Activated CD8-positive, alpha-beta T cell treated with anti-CD3 and anti-CD28 coated beads, Interleukin-2, amount 10 ng/mL, durations not matched to agents 7 days and 5 days (primary cell): Measurements from ENCODE around the gene RYR2. TPM values are rescaled to one million over a fixed set of nuclear protein-coding genes. Genes with fewer than 3 reads are reported as not detected.

ENCODE experiments used
- ATAC-seq: fragments of 150-1000 bp; cut with Tn5 transposase; one replicate; pipeline ENCODE4 v1.10.0; 2021; ENCODE audit warnings: moderate library complexity
- CTCF ChIA-PET: fragments of 350-600 bp; sonication (Branson Sonifier 250); formaldehyde crosslinking; loops from one replicate; lab custom pipeline; 2021; ENCODE audit warnings: antibody characterized with exemption; lab: Charles Lee
- POLR2A ChIA-PET: fragments of 350-600 bp; sonication (Branson Sonifier 250); formaldehyde crosslinking; loops from one replicate; lab custom pipeline; 2021; ENCODE audit warnings: antibody characterized with exemption; lab: Charles Lee
- DNase-seq: peaks from one replicate; pipeline ENCODE4 v3.0.0-alpha.2; 2020
- H3K27ac Mint-ChIP-seq: one replicate; pipeline ENCODE4 v1.8.0; 2021; ENCODE audit warnings: mild to moderate bottlenecking, mixed read lengths
- H3K27me3 Mint-ChIP-seq: one replicate; pipeline ENCODE4 v1.8.0; 2021; ENCODE audit warnings: low read depth, mixed read lengths
- H3K36me3 Mint-ChIP-seq: one replicate; pipeline ENCODE4 v1.8.0; 2021; ENCODE audit warnings: low read depth, mixed read lengths
- H3K4me1 Mint-ChIP-seq: one replicate; pipeline ENCODE4 v1.8.0; 2021; ENCODE audit warnings: low read depth, mixed read lengths
- H3K4me3 Mint-ChIP-seq: one replicate; pipeline ENCODE4 v1.8.0; 2021; ENCODE audit warnings: mild to moderate bottlenecking, mixed read lengths
- H3K9me3 Mint-ChIP-seq: one replicate; pipeline ENCODE4 v1.8.0; 2022; ENCODE audit warnings: mixed read lengths; ENCODE audit not compliant: insufficient read depth
- total RNA-seq, 2 experiments: library from RNA; stranded (reverse); gene quantifications; one replicate each; pipeline ENCODE4 v1.2.3, GENCODE V29; 2021

Gene RYR2
- total RNA-seq, 2 experiments from 2014 or later, result not detected

DNA sequence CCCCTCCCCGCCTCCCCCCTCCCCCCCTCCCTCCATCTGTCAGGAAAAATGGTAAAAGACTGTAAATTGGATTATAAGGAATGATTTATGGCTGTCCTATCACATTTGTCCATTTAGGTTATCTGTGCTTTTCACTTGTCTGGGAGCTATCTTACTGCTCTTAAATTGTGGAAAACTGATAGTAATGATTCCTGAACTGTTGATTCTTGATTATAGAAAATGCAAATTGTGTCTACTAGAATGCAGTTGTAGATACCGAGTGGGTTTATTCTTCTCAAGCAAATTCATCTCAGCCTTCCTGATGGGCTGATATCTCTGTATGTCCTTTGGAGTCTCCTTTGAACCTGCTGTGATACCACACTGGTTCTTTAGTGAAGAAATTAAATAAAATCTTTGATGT, 12.3 kb downstream of the RYR2 start:
- H3K27ac Mint-ChIP-seq, result no peak overlapping the region
- ChIA-PET CTCF (no interaction called here), POLR2A (no interaction called here)
- peaks cover 5% of the 10 kb centered on the region for H3K27me3 Mint-ChIP-seq
- DNase-seq, result no peak
- no peaks in the 10 kb centered on the region for H3K36me3 Mint-ChIP-seq
- H3K4me3 Mint-ChIP-seq, result no peak overlapping the region
- H3K4me1 Mint-ChIP-seq, result no peaks in the 10 kb centered on the region
- ATAC-seq, result no peak
- no peaks in the 10 kb centered on the region for H3K9me3 Mint-ChIP-seq

DNA sequence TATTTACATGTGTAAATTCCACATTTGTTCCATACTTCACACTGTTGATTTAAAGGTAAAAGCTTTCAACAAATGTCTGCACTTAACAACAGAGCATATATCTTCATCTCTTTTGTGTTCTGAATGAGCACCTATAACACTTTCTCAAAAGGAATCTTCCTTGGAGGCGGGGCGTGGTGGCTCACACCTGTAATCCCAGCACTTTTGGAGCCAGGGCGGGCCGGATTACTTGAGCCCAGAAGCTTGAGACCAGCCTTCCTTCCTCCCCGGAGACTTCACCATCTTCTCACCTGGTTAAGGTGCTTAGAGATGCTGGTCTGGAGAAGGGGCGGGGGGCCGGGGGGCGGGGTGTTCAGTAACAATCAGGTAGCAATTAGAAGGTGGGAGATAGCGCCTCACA, 16.5 kb downstream of the RYR2 start:
- no peak for ATAC-seq
- no peak for DNase-seq
- Mint-ChIP-seq H3K27me3 (no peaks in the 10 kb centered on the region), H3K36me3 (no peaks in the 10 kb centered on the region), H3K4me3 (no peak overlapping the region), H3K27ac (no peak overlapping the region), H3K9me3 (no peaks in the 10 kb centered on the region), H3K4me1 (no peaks in the 10 kb centered on the region)
- POLR2A ChIA-PET, result no interaction called here
- CTCF ChIA-PET, result no interaction called here

GRCh38 chr1:237059244-237059643, 17.3 kb downstream of the RYR2 start:
- ChIA-PET POLR2A (no interaction called here), CTCF (no interaction called here)
- Mint-ChIP-seq H3K36me3 (no peaks in the 10 kb centered on the region), H3K9me3 (no peaks in the 10 kb centered on the region), H3K4me1 (no peaks in the 10 kb centered on the region), H3K27ac (no peak overlapping the region), H3K27me3 (no peaks in the 10 kb centered on the region), H3K4me3 (no peak overlapping the region)
- no peak for DNase-seq
- no peak for ATAC-seq

- ATAC-seq (no peak), DNase-seq (no peak)
- Mint-ChIP-seq H3K4me3 (no peak overlapping the region), H3K36me3 (no peaks in the 10 kb centered on the region), H3K27ac (no peak overlapping the region), H3K4me1 (no peaks in the 10 kb centered on the region), H3K27me3 (no peaks in the 10 kb centered on the region), H3K9me3 (no peaks in the 10 kb centered on the region)
- POLR2A ChIA-PET, result no interaction called here
- CTCF ChIA-PET, result no interaction called here
These were observed 21.0 kb downstream of the RYR2 start for GRCh38 chr1:237062976-237063375.

- DNase-seq, result no peak
- no peak for ATAC-seq
- no peaks in the 10 kb centered on the region for H3K27me3 Mint-ChIP-seq
- no peak overlapping the region for H3K4me3 Mint-ChIP-seq
- ChIA-PET POLR2A (no interaction called here), CTCF (no interaction called here)
- H3K4me1 Mint-ChIP-seq, result no peaks in the 10 kb centered on the region
- no peak overlapping the region for H3K27ac Mint-ChIP-seq
- H3K9me3 Mint-ChIP-seq, result no peaks in the 10 kb centered on the region
- H3K36me3 Mint-ChIP-seq, result no peaks in the 10 kb centered on the region
These were observed 23.9 kb downstream of the RYR2 start for GRCh38 chr1:237065903-237066302.

DNA sequence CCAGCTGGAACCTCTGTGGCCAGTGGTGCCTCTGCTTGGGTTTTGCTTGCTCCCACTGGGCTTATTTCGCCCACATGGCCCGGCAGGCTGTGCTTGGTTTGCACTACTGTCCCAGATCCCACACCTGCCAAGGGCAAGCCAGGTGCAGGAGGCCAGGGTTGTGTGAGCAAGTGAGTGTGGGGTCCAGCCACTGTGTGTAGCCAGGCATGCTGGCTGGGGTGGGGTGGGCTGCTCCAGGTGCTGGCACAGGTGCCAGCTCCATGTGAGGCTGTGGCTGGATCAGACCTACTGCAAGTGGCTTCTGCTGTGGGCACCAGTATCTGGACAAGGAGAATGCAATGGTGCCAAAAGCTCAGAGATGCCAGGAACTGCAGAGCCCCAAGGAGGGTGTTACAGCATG, 28.5 kb downstream of the RYR2 start:
- POLR2A ChIA-PET, result no interaction called here
- H3K4me3 Mint-ChIP-seq, result no peak overlapping the region
- no peaks in the 10 kb centered on the region for H3K9me3 Mint-ChIP-seq
- no peaks in the 10 kb centered on the region for H3K4me1 Mint-ChIP-seq
- DNase-seq (no peak), ATAC-seq (no peak)
- no peaks in the 10 kb centered on the region for H3K36me3 Mint-ChIP-seq
- no peak overlapping the region for H3K27ac Mint-ChIP-seq
- CTCF ChIA-PET, result no interaction called here
- H3K27me3 Mint-ChIP-seq, result no peaks in the 10 kb centered on the region

- Mint-ChIP-seq H3K4me1 (no peaks in the 10 kb centered on the region), H3K9me3 (no peaks in the 10 kb centered on the region), H3K36me3 (no peaks in the 10 kb centered on the region), H3K27me3 (no peaks in the 10 kb centered on the region), H3K27ac (no peak overlapping the region), H3K4me3 (no peak overlapping the region)
- ChIA-PET CTCF (no interaction called here), POLR2A (no interaction called here)
- ATAC-seq (no peak), DNase-seq (no peak)
These were observed 29.8 kb downstream of the RYR2 start for GRCh38 chr1:237071641-237072420.

GRCh38 chr1:237074371-237075117, 32.6 kb downstream of the RYR2 start:
- ATAC-seq, result no peak
- POLR2A ChIA-PET, result no interaction called here
- H3K4me3 Mint-ChIP-seq, result no peak overlapping the region
- no peaks in the 10 kb centered on the region for H3K36me3 Mint-ChIP-seq
- CTCF ChIA-PET, result no interaction called here
- no peak overlapping the region for H3K27ac Mint-ChIP-seq
- no peaks in the 10 kb centered on the region for H3K4me1 Mint-ChIP-seq
- no peaks in the 10 kb centered on the region for H3K27me3 Mint-ChIP-seq
- H3K9me3 Mint-ChIP-seq, result no peaks in the 10 kb centered on the region
- DNase-seq, result no peak

- Mint-ChIP-seq H3K27ac (no peak overlapping the region), H3K4me3 (no peak overlapping the region), H3K36me3 (no peaks in the 10 kb centered on the region), H3K9me3 (no peaks in the 10 kb centered on the region), H3K4me1 (no peaks in the 10 kb centered on the region), H3K27me3 (no peaks in the 10 kb centered on the region)
- no peak for ATAC-seq
- ChIA-PET CTCF (no interaction called here), POLR2A (no interaction called here)
- no peak for DNase-seq
These were observed 42.5 kb downstream of the RYR2 start for GRCh38 chr1:237084341-237085077.

DNA sequence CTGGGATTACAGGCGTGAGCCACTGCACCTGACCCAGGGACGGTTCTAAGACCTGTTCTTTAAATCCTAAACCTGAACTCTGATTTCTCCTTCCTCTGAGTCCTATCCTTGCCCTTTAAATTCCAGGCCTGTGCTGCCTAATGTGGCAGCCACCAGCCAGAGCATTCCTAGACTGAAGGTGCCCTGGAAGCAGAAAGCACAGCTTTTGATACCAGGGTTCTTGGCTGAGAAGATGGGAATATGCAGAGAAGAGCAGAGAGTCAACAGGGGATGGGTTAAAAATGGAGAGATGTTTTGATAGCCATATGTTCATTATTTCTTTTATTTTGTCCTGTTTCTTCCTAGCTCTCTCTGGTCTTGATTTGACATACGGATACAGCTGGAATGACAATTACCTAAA, 49.7 kb downstream of the RYR2 start:
- no peaks in the 10 kb centered on the region for H3K4me1 Mint-ChIP-seq
- ATAC-seq, result no peak
- POLR2A ChIA-PET, result no interaction called here

DNA sequence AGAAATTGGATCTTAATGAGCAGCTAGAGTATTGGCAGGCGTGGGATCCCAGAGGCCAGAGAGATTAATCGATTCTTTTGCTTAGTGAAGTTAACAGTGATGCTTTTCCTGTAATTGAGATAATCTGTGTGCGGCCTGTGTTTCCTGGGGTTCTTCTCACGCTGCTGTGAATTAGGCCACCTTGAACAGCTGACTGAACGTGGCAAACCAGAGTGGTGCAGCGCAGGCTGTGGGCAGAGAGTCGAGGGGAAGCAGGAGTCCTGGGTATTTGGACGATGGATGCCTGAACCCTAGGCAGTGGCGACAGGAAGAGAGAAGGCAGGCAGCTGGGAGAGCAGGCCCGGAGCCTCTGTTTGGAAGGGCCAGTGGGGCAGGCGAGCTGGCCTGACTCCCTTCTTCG, 51.7 kb downstream of the RYR2 start:
- no peaks in the 10 kb centered on the region for H3K36me3 Mint-ChIP-seq
- ATAC-seq, result no peak
- ChIA-PET POLR2A (no interaction called here), CTCF (no interaction called here)
- H3K27ac Mint-ChIP-seq, result no peak overlapping the region
- no peaks in the 10 kb centered on the region for H3K4me1 Mint-ChIP-seq
- no peak for DNase-seq
- peaks cover 7% of the 10 kb centered on the region for H3K9me3 Mint-ChIP-seq
- H3K27me3 Mint-ChIP-seq, result peaks cover 2% of the 10 kb centered on the region
- no peak overlapping the region for H3K4me3 Mint-ChIP-seq

More for the DNA sequence above, 49.7 kb downstream of the RYR2 start:
- Mint-ChIP-seq H3K36me3 (no peaks in the 10 kb centered on the region), H3K27ac (no peak overlapping the region), H3K9me3 (peaks cover 7% of the 10 kb centered on the region), H3K4me3 (no peak overlapping the region), H3K27me3 (peaks cover 2% of the 10 kb centered on the region)
- no peak for DNase-seq
- CTCF ChIA-PET, result no interaction called here

DNA sequence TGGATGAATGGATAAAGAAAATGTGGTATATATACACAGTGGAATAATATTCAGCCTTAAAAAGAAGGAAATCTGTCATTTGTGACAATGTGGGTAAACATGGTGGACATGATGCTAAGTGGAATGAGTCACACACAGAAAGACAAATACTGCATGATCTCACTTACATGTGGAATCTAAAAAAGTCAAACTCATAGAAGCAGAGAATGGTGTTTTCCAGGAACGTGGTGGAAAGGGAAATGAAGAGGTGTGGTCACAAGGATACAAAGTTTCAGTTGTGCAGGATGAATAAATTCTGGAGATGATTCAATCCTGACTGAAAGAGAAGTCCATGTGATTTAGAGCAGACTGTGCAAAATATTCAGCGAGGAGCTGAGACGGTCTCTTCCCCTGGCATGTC, 56.6 kb downstream of the RYR2 start:
- Mint-ChIP-seq H3K4me1 (no peaks in the 10 kb centered on the region), H3K27ac (no peak overlapping the region), H3K4me3 (no peak overlapping the region), H3K9me3 (no peaks in the 10 kb centered on the region), H3K27me3 (no peaks in the 10 kb centered on the region), H3K36me3 (no peaks in the 10 kb centered on the region)
- CTCF ChIA-PET, result no interaction called here
- POLR2A ChIA-PET, result no interaction called here
- no peak for ATAC-seq
- DNase-seq, result no peak
